Measurements from ENCODE around the gene PUS1. TPM values are rescaled to one million over a fixed set of nuclear protein-coding genes. Genes with fewer than 3 reads are reported as not detected.
"Not testable (repeated sequence)": the region's sequence is repeated elsewhere in the genome, so short reads cannot be mapped to it uniquely, and the experiment has no call there.

The PUS1 gene
- total RNA-seq, 2 donors from 2014 or later = 11.2 to 33.6 TPM

DNA sequence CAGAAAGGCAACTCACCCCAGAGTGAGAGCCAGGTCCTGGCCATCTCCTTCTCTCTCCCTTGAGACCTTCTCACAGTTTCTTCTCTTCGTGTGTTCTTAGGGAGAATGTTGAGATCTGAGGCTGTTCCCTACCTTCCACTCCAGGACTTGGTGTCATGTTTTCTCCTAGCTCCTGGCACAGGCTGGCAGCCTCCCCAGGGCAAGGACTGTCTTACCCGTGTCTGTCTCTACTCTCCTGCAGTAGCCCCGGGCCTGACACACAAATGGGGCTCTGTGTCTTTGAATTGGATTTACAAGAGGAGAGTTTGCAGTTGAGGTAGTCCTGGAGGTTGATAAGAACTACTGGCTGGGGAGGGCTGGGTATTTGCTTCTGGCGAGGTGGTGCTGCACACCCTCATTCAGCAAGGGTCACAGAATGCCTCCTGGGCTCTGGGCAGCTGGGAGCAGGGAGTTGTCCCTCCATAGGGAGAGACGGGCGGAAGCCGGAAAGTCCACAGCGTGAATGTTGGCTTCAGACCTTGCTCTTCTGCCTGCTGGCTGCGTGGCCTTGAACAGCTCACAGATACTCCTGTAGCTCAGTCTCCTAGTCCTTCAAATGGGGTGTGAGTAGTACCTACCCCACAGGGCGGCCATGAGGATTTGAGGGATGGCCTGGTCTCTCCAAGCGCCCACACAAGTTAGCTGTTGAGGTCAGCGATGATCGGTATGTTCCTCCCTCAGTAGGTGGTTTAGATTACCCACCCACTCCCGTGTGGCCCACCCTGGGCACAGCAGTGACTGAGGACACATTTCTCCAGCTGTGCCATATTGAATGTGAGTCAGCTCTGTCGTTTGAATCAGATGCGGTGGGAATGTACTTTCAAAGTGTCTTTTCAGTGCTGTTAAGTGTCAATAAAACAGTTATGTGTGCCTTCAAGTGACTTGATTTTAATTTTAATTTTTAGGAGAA lies 30.8 kb downstream of the PUS1 start:
- no peaks in the 10 kb centered on the region for H3K9me3 ChIP-seq
- ATAC-seq (no peak), DNase-seq (no peak)
- no peaks in the 10 kb centered on the region for H3K27me3 ChIP-seq
- no peak overlapping the region for H3K27ac ChIP-seq
- H3K36me3 ChIP-seq (replicated peaks in 1 of 2; ENCODE audit: insufficient read depth in 1 of 2, low read depth in 2 of 2) = no peaks in the 10 kb centered on the region
- 56 to 64% methylated on average over 8 to 16 of the region's 16 CpGs for WGBS, 2 donors
- TF ChIP-seq POLR2A (IDR thresholded peaks at IDR 0.05) (no peak), CTCF (IDR thresholded peaks at IDR 0.05) (no peak)
- H3K4me1 ChIP-seq = peaks cover 38% of the 10 kb centered on the region
- intact Hi-C loops (cut with DNase I) = no loop called here
- H3K4me3 ChIP-seq = no peak overlapping the region

DNA sequence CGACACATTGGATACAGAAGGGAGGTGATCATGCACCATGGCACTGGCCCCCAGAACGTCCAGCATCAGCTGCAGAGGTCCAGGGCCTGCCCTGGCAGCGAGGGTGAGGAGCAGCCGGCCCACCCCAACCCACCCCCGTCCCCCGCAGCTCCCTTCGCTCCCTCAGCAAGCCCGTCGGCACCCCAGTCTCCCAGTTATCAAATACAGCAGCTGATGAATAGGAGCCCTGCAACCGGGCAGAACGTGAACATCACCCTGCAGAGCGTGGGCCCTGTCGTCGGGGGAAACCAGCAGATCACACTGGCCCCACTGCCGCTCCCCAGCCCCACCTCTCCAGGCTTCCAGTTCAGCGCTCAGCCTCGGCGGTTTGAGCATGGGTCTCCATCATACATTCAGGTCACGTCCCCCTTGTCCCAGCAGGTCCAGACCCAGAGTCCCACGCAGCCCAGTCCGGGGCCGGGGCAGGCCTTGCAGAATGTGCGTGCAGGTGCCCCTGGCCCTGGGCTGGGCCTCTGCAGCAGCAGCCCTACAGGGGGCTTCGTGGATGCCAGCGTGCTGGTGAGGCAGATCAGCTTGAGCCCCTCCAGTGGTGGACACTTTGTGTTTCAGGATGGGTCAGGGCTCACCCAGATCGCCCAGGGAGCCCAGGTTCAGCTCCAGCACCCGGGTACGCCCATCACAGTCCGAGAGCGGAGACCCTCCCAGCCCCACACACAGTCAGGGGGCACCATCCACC lies 31.7 kb downstream of the PUS1 start:
- H3K4me3 ChIP-seq; DNase-seq; H3K9me3 ChIP-seq; ATAC-seq; H3K27ac ChIP-seq; H3K36me3 ChIP-seq (replicated peaks in 1 of 2; ENCODE audit: insufficient read depth in 1 of 2, low read depth in 2 of 2); H3K27me3 ChIP-seq; intact Hi-C loops (cut with DNase I): not testable (repeated sequence)
- 91 to 95% methylated on average over 7 to 16 of the region's 30 CpGs for WGBS, 2 donors
- peaks cover 41% of the 10 kb centered on the region for H3K4me1 ChIP-seq

- ATAC-seq; H3K27me3 ChIP-seq; intact Hi-C loops (cut with DNase I); H3K36me3 ChIP-seq (replicated peaks in 1 of 2; ENCODE audit: insufficient read depth in 1 of 2, low read depth in 2 of 2); DNase-seq; H3K4me3 ChIP-seq; H3K27ac ChIP-seq; H3K9me3 ChIP-seq: not testable (repeated sequence)
- WGBS, 2 donors = 89% methylated on average over 1 of the region's 20 CpGs; no CpG with 5 or more reads in 1 of the 2 donors
- peaks cover 36% of the 10 kb centered on the region for H3K4me1 ChIP-seq
These were observed 32.3 kb downstream of the PUS1 start for GRCh38 chr12:131961328-131961727.

- no peak overlapping the region for H3K4me3 ChIP-seq
- 71 to 81% methylated on average over 8 of the region's 8 CpGs for WGBS, 2 donors
- ATAC-seq (no peak), DNase-seq (no peak)
- H3K4me1 ChIP-seq = peaks cover 36% of the 10 kb centered on the region
- intact Hi-C loops (cut with DNase I) = no loop called here
- no peak overlapping the region for H3K27ac ChIP-seq
- no peaks in the 10 kb centered on the region for H3K27me3 ChIP-seq
- TF ChIP-seq POLR2A (IDR thresholded peaks at IDR 0.05) (no peak), CTCF (IDR thresholded peaks at IDR 0.05) (no peak)
- H3K9me3 ChIP-seq = no peaks in the 10 kb centered on the region
- H3K36me3 ChIP-seq (replicated peaks in 1 of 2; ENCODE audit: insufficient read depth in 1 of 2, low read depth in 2 of 2) = no peaks in the 10 kb centered on the region
These were observed 33.0 kb downstream of the PUS1 start for GRCh38 chr12:131962069-131962468.

- intact Hi-C loops (cut with DNase I) = no loop called here
- Histone ChIP-seq H3K27me3 (no peaks in the 10 kb centered on the region), H3K27ac (no peak overlapping the region), H3K9me3 (no peaks in the 10 kb centered on the region), H3K4me1 (peaks cover 26% of the 10 kb centered on the region), H3K36me3 (replicated peaks in 1 of 2; ENCODE audit: insufficient read depth in 1 of 2, low read depth in 2 of 2) (no peaks in the 10 kb centered on the region), H3K4me3 (no peak overlapping the region)
- DNase-seq (no peak), ATAC-seq (no peak)
- TF ChIP-seq CTCF (IDR thresholded peaks at IDR 0.05) (no peak), POLR2A (IDR thresholded peaks at IDR 0.05) (no peak)
- 75 to 88% methylated on average over 4 of the region's 4 CpGs for WGBS, 2 donors
These were observed 34.3 kb downstream of the PUS1 start for GRCh38 chr12:131963381-131963780.
